GM18507 (cell line): ENCODE results near the gene PRKAR1A.

Source experiments
- DNase-seq: peaks from one replicate; pipeline ENCODE4 v3.0.0; 2011; ENCODE audit warnings: low read depth; ENCODE audit not compliant: insufficient read length; ENCODE audit errors: extremely low spot score
- FAIRE-seq: peaks from 2 replicates; lab custom pipeline; 2011; peaks lifted over from hg19 to GRCh38; lab: Jason Lieb, UNC

The PRKAR1A gene

DNA sequence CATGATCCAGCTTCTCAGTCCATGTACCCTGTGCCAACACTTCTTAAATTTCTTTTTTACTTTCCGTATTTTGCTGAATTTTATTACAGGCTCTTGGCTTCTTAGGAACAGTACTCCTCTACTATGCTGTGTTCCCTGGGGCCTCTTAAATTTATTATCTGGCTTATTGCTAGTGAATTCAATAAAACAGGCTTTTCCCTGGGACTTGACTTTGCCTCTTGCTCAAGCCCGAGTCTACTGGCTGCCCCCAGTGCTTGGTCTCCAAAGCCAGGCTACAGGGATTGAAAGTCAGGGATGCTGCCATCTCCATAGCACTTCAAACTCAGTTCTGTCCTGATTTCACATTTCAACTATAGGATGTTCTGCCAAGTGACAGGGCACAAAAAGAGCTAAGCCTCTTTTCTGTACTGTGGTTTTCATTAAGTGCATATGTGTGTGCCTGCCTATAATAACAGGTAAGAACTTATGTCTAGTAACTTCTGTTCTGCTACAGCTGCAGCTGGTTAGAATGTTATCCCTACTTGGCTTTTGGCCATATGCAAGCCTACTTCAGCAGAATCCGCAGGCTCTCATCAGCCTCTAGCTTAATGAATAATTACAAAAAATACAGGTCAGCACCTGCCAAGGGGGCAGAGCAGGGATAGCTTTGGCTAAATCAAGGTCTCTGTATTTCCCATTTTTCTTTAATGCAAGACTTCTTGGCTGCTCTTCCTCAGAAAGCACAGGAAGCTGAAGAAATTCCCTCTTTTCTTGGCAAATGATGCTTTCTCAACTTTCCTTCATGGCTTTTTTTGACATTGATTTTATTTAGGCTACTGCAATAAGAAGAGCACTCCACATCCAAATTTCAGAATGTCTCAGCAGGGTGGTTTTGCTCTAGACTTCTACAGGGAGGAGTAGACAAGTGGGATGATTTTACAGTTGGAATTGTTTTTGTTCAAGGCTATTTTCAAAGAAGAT is 80.7 kb downstream of the PRKAR1A start:
- DNase-seq (no peak), FAIRE-seq (no peak)

DNA sequence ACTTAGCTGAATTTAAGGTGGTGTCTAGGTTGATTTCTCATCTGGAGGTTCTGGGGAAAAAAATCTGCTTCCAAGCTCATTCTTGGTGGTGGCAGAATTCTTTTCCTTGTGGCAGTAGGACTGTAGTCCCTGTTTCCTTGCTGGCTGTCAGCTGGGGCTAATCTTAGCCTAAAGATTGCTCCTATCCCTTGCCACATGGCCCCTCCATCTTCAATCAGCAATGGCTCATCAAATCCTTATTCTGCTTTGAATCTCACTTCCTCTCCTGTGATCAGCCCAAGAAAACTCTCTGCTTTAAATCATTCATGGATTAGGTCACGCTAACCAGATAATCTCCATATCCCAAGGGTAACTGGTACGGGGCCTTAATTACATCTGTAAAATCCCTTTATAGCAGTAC is 82.3 kb downstream of the PRKAR1A start:
- FAIRE-seq, result no peak
- no peak for DNase-seq

DNA sequence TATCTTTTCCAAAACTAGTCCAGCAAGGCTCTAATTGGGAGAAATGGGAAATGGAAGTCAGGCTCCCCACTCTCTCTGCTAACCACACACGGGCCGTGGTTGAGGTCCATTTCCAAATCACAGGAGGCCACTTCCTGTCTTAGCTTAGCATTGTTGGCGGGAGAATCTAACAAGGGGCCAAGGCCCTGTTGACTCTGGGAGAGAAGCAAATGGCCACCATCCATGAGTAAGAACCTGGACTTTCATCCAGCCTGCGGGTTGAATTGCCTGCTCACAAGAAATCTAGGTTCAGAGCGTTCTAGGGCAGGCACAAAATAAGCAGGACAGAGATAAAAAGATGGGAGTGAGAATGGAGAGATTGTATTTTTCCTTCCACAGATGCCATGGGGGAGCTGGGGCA is 83.3 kb downstream of the PRKAR1A start:
- no peak for FAIRE-seq

DNA sequence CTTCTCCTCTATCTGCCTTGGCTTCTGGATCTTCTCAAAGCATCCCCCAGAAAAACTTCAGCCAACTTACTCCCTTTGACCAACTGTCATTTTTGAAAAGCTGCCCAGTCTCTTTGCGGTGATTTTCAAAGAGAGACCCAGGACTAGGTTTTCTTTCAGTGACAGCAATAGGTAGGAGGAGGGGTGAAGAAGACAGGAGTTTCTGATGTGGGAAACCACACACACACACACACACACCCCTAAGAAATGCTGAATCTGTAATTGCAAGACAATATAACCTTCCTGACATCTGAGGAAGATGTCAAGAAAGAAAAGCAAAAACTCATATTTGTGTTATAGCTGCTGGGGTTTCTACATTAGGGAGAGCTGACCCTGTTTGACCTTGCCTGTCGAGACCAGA is 83.8 kb downstream of the PRKAR1A start:
- DNase-seq, result no peak
- no peak for FAIRE-seq

More for the DNA sequence above, 83.3 kb downstream of the PRKAR1A start:
- DNase-seq, result no peak

DNA sequence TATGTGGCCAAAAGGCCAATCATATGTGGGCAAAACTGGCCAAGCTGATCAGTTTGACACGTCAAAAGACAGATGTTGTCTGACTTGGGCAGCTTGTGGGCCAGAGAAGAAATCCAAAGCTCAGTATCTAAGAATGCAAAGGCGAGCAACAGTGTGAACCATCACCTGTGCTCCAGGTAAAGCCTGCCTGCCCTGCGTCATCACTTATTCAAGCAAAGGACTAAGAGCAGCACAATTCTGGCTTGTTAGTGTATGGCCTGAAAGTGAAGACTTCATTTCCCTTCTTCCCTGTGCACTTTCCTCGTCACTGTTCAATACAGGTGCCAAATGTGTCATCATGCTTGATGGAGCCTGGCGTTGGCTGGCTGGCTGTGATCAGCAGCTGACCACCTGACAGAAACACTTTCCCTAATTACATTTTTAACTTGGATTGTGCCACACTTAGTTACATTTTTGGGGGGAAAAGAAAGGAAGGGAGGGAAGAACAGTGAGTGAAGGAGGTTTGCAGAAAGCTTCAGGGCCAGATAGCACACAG is 84.2 kb downstream of the PRKAR1A start:
- FAIRE-seq (no peak), DNase-seq (no peak)

DNA sequence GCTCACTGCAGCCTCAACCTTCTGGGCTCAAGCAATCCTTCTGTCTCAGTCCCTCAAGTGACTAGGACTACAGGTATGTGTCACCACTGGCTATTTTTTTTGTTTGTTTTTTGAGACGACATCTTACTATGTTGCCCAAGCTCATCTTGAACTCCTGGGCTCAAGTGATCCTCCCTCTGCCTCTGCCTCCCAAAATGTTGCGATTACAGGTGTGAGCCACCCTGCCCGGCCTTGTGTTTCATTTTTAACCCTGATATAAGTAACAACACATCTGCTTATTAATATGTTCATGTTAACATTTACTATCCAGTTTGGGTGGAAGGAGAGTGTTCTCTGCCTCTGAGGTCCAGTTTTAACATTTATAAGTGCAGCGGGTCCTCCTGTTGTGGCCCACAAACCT is 85.8 kb downstream of the PRKAR1A start:
- FAIRE-seq (no peak), DNase-seq (no peak)

DNA sequence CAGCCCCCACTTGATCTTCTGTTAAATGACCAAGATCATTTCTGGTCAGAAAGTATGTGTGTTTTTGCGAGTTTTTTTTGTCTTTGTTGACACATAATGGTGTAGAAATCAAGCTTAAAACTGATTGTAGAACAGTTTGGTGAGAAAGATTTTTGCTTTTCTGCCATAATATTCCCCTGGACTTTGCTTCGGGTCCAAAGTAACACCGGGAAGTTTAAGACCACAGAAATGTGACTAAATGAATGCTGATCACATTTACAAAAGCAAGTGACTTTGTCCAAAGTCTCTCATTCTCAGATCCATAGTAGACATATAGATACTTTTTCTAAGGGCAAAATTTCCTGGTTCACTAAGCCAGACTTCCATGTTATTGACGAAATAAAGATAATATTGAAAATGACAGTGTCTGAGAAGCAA is 86.3 kb downstream of the PRKAR1A start:
- FAIRE-seq (no peak), DNase-seq (no peak)

DNA sequence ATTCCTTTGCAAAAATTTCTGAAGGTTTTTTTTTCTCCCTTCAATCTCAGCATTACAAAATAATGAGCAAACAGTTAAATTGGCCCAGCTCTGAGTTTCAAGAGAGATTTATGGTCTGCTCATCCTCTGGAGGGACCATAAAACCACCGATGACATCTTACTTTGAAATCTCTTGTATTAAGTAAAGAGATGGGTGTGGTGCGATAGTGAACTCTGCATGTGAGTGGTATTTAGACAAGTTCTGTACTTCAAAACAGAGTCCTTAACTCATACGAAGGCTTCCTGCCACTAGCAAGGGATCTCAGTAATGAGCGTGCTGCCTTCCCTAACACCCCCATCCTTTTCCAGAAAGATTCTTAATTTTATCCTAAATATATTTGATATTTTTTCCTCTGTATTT is 86.9 kb downstream of the PRKAR1A start:
- no peak for DNase-seq
- no peak for FAIRE-seq

DNA sequence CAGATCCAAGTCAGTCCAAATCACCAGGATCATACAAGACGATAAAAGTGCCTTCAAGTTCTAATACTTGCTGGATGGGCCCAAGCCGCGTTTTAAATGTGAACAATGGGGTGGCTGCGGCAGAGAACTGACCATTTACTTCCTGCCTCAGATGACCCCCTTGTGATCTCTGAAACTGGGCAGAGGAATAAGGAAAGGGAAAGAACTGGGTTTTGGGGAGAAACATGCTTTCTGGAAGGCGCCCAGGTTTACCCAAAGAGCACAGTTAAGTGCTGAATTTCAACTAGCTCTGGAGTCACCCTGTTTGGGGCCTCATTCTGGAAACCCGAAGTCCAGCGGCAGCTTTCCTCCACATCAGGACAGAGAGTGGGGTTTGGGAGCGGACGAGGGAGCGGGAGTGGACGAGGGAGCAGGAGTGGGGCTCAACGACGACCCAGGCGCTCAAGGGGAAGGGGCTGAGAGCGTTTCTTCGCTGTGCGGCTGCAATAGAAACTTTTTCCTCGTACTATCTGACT is 87.4 kb downstream of the PRKAR1A start:
- no peak for DNase-seq
- FAIRE-seq, result no peak

DNA sequence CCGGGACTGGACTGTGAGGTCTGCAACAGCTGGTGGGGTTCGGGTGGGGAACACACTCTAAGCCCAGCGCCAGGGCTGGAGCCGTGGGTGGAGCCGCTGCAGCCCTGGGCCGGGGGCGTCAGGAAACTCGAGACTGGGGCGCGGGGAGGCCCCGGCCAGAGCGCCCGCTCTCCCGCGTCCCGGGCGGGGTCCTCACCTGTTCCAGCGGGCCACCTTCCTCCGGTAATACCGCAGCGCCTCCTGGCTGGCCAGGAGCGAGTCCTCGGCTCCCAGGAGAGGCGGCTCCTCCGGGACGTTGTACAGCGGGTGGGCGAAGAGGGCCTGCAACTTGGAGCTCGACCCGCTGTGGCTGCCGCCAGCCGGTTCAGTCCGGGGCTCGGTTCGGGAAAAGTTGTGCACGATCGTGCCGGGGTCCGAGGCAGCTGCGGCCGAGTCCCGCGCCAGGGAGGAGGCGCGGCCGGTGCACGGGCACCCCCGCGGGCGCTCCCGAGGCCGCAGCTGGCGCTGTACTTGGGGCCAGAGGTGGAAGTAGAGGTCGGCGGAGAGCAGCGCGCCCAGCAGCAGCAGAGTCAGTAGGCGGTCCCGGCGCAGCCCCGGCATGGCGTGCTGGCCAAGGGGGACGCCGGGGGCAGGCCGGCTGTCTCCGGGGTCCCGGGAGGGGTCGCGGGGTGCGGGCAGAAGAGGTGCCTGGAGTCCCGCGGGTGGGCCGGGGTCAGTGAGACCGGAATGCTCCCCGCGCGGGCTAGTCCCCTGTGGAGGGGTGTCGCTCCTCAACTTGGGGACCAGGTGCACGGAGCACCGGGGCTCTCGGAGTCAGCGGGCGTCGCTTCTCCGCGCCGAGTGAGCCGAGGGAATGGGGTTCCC is 88.1 kb downstream of the PRKAR1A start:
- DNase-seq (no peak), FAIRE-seq (no peak)
